Endothelial cell of hepatic sinusoid (primary cell): ENCODE results near the gene MSI2.

Experiments used
- in situ Hi-C: cut with HindIII; loops from 2 replicates; pipeline ENCODE4 v1.10.0; 2017; ENCODE audit warnings: low sequenced_read_pairs

Gene MSI2

DNA sequence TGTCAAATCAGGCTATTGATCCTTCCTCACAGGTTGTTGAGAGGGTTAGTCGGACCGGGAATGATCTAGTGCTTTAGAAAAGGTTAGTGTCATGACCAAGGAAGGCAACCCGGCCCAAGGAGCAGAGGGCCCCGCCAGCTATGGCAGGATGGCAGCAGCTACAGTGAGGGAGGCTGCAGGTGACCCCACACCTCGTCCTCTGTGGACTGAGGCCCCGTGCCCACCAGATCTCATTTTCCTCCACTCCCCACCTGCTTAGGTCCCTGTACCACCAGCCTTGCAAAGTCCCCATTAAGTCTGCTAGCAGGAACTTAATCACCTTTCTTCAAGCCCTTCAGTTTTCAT, 381.3 kb downstream of the MSI2 start:
- in situ Hi-C loops: no loop called here

DNA sequence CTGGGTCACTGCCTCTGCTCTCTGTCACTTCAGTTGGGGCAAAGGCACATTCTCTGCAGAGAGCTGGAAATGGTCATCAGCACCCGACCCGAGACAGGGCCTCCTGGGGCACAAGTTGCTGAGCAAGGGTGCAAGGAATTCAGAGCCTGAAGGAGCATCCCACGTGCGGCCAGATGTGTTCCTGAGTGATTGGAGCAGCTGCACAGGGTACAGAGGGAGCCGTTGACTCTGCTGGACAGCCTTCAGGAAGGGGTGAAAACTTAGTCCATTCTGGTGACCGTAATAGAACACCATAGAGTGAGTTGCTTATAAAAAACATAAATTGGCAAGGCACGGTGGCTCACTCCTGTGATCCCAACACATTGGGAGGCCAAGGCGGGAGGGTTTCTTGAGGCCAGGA, 382.0 kb downstream of the MSI2 start:
- in situ Hi-C loops: no loop called here

DNA sequence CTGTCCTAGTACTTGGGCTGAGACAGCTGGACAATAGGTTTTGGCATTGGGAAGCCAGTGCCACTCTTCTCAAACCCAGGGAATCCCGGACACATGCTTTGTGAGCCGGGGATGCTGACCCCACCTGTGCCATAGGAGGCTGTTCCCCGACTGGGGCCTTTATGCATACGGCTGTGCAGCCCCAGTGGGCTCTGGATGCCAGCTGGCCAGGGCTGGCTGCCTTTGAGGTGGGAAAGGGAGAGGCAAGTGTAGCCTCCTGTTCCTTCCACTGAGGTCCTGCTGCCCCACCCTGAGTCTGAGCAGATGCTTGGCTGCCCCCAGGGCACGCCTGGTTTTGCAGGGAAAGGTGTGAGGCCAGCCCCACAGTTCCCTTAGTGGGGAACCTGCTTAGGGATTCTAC, 383.1 kb downstream of the MSI2 start:
- in situ Hi-C loops: no loop called here

DNA sequence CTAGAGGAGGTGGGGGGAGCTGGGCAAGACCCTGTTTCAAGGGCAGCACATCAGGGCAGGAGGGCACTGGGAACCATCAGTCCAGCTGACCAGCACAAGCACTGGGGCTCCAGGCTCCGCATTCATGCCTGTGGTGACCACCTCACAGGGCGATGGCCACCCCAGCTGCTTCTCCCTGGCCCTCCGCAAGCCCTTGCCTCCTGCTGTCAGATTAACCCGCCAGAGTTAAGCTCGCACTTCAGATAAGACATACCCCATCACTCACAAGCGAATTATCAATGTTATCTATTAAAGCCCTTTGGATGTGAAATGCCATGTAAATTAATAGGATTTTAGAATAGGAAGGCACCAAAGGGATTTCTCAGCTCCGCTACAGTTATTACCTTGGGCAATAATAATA, 383.8 kb downstream of the MSI2 start:
- in situ Hi-C loops: no loop called here

DNA sequence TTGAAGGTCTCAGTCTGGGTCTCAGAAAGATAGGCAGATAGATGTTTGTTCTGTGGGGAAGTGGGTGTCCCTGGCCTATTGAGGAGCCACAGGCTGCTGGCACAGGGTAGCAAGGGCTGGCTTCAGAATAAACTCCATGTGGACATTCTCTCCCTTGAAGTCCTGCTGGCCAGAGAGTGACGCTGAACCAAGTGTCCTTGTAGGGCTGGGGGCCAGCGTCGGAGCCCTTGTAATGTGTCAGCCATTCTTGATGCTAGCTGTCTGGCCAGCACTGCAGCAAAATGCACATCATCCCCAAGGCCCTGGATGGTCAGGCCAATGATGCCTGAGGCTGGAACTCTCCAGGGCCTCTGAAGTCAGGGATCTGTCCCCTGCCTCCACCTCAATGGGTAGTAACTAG, 385.4 kb downstream of the MSI2 start:
- in situ Hi-C loops: no loop called here

DNA sequence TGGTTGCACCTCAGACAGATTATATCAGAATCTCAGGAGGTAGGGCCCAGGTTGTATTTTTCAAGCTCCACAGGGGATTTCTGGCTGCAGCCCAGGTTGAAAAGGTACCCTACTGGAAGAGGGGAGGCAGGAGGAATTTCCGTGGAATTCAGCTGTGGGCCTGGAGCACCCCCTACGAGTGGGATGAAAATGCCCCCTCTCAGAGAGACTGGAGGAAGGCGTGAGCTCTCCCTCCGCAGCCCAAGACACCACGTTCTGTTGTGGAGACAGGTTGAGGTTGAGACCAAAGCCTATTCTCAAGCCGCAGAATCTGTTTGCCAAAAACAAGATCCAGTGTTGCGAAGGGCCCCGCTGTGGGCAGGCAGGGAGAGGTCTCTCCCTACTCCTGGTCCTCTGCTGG, 386.7 kb downstream of the MSI2 start:
- in situ Hi-C loops: no loop called here

DNA sequence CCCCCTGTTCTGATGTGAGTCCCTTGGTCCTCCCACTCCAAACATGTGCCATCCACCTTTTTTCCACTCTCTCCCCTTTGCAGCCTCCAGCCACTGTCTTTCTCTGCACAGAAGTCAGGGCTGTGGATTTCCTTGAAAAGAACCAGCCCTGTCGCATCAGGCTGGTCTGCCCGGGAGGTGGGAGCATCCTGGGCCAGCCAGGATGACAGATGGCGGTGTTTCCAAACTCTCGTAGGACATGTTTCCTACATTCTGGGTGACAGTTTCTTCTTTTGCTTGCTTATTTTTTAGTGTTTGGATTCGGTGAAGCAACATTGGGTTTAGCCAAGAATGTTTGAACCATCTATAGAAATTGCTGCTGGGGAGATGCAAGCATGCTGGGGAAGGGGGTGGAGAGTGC, 388.0 kb downstream of the MSI2 start:
- in situ Hi-C loops: no loop called here

DNA sequence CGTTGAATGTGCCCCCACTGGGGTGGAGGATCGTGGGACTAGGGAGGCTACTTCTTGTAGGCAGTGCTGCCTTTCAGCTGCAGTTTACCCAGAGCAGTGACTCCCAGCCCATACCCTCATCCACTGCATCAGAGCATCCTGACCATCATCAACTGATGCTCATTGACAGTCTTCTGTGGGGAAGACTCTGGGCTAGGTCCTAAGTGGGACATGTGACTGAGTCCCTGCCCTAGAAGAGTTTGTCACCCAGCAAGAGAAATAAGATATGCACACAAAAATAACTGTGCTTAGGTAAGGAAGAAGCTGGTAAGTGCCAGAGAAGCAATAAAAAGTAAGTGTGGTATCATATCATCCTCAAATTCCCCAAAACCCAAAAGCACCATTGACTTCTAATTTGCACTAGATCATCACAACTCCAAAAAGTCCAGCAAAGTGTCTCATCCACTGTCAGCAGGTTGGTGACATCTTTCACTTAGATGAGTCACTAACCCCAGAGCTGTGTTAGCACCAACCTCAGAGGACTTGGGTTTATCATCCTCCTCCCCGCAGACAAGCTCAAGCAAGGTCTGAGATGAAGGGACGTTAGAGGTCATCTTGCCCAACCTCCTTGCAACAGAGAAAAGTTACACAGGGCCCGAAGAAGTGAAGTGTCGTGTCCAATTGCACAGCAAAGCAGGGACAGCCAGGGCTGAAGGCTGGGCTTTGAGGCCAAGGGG, 389.8 kb downstream of the MSI2 start:
- in situ Hi-C loops: no loop called here

DNA sequence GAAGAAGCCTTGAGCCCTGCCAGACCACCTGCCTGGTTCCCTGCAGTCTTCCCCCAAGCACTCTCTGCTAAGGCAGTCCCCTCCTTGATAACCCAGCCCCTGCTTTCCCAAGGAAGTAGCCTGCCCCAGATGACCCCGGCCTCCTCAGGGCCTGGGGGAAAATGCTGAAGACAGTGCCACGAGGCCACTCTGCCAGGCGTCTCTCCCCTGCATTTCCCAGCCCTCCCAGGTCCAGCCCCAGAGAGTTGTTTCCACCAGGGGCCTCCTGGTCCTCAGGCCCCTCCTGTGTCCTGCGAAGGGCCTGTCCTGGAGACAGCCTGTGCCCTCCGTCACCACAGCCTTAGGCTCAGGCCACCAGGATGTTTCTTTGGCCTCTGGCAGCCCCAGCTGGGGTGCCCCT, 392.4 kb downstream of the MSI2 start:
- in situ Hi-C loops: no loop called here

DNA sequence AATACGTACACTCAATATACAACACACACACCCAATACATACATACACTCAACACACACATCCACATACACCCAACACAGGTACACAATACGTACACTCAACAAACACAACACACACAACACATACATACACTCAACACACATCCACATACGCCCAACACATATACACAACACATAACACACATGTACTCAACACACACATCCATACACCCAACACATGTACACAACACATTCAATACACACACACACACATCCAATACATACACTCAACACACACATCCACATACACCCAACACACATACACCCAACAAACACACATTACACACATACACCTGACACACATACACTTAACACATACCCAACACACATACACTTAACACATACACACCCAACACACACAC, 392.9 kb downstream of the MSI2 start:
- in situ Hi-C loops: no loop called here

DNA sequence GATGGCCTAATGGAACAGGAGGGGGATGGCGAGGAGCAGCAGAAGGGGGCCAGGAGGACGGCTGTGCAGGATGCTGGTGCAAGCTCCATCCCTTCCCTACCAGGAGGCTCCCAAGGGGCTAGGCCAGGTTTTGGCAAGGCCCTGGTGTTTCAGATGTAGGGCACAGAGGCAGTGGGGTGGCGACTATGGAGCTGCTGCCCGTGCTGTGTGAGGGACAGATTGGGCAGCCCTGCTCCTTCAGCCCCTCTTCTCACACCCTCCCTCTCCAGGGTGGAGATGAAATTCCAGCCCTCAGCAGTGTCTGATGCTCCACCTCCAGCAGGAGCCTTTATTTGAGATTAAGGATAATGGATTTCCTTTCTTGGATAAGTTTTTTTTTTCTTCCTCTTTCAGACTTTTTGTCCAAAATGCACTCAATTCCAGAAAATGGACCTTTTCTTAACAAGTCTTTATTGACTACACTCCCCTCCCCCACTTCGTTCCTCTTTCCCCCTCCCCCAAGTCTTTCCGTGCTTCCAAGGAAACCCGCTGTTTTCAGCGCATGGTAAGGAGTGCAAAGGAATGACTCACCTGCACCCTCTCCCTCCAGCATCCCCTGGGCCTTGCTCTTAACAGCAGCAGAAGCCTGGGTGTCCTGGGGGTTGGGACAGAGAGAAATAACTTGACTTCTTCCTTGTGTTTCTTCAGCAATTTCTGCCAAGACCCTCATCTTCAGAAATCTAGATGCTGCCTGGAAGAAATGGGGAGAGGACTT, 393.6 kb downstream of the MSI2 start:
- in situ Hi-C loops: no loop called here

DNA sequence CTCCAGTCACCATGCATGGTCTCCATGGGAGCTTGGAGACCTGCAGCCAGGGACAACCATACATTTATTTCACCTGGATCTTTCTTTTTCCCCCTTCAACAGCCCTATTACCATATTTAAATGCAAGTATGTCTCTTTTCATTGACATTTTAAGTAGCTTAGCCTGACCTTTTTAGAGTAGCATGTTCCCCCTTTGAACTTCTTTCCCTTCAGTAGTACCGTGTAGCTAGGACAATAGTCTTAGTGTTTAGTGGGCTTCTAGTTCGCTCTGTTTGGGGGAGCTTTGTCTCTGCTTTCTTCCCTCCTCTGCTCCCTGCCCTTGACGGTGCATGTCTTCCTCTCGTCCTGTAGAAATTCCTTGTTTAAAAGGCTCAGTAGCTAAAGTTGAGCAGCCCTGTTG, 394.2 kb downstream of the MSI2 start:
- in situ Hi-C loops: no loop called here

DNA sequence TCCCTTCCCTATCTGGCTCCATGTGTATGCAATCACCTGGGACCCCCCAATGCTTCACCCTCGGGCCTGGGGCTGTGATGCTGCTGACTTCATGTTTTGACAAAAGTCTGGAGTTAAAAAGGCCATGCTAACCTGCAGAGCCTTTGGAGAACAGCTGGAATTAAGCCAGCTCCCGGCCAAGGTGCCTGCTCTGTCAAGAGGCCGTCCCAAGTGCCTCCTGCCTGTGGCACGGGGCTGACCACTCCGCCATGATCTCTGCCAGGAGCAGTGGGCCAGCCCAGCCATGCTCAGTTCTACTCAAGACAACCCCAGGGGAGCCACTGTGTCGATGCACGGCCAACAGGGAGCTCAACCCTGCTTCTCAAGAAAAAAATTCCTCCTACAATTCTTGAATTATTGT, 395.1 kb downstream of the MSI2 start:
- in situ Hi-C loops: no loop called here

DNA sequence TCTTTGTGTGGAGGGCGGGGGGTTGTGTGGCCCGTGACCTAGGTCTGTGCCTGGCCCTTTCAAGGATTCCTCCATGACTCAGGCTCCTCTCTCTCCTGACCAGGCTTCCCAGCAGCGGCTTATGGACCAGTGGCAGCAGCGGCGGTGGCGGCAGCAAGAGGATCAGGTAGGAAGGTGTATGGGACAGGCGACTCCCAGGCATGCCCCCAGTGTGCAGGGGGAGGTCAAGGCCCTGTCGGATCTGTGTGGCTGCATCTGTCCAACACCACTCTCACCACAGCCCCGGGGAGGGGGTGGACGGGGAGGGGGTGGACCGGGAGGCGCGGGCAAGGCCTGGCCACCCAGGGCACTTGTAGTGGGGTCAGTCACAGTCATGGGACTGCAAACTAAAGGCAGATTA, 395.7 kb downstream of the MSI2 start:
- in situ Hi-C loops: no loop called here

DNA sequence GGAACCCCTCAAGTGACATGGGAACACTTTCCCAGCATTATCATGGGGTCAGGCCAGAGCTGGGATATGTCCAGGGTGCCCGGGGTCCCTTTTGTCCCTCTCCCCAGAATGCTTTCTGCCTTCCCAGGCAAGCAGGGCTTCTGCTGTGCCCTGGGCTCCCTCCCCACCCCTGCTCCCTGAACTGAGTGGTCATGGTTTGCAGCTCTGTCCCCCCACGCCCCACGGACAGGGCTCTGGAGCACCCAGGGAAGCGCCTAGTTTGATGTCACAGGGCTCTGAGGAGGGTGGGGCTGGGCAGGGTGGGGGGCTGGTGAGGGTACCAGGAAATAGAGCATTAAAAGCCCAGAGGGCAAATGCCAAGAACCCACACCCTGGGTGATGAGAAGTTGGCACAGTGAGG, 396.5 kb downstream of the MSI2 start:
- in situ Hi-C loops: no loop called here

DNA sequence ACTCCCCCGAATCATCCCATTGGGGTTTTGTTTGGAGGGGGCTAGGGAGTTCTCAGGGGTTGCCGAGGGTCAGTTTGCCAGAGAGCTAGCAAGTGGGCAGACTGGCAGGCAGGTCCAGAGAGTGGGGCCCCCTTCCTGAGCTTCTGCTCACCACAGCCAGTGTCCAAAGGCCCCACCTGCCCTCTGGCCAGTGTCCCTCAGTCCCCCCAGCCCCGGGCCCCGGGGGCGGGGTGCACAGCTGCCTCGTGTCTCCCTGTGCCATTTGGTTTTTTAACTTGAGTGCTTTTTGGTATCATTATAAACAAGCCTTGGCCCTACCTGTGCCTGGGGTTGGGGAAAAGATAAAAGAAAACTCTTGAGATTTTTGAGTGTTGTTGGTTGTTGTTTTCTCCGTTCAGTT, 397.0 kb downstream of the MSI2 start:
- in situ Hi-C loops: no loop called here

DNA sequence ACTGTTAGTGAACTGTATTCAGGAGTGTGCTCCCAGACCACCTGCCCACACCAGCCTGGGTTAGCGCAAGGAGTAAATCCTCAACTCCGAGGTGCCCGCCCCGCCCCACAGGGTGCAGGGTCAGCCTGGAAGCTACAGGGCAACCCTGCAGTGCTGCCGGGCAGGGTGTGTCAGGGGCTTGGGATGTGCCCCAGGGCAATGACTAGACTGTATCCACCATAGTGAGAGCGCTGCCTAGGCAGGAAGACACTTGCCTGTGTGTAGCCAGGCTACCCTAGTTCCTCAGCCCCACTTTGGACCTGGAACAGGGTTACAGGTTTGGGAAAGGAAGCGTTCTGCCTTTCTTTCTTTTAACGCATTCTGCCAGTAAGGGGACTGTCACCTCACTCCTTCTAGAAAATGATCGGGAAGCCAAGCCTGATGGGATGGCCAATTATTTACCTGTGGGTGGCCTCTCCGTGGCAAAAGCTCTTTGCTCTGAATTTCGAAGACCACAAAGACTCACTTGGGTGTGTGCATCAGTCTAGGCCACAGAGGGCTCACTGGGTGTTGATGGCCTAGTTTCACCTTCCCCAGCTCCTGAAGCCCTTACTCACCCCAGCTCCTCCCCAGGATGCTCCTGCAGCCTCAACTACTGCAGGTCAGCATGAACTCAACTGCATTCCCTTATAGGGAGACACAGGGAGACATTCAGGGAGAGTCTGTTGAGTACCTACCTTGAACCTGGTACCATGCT, 397.9 kb downstream of the MSI2 start:
- in situ Hi-C loops: no loop called here

DNA sequence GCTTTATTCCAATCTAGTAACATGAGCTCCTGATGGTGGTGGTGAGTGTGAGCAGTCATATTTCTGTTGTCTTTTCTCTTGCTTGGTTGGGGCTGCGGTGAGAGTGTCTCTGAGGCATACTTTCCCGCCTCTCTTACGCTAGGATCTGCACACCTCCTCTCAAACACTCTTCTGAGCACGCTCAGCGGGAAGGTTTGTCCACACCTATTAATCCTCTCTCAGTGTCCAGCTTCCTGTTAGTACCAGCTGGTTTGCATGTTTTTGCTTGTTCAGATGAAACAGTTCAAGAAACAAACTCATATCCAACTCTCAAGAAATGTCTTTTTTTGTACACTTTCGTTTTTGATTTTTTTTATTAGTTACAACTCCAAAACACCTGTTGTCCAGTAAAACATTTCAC, 399.2 kb downstream of the MSI2 start:
- in situ Hi-C loops: no loop called here

DNA sequence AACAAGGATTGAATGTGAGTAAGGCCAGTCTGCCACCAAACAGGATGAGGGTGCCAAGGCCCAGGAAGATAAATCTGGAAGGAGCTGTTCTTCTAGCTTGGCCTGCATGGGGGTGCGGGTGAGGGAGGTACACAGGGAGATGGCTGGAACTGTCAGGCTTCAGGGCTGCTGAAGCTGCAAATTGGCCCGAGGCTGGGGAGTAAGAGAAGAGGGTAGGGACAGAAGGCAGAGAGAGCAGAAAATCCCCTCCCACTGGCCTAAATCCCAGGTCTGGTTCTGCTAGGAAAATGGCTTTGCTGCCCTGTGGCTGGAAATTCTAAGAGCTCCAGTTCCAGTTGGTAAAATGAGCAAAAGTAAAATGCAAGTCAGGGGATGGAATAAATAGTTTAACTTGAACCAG, 400.9 kb downstream of the MSI2 start:
- in situ Hi-C loops: no loop called here

DNA sequence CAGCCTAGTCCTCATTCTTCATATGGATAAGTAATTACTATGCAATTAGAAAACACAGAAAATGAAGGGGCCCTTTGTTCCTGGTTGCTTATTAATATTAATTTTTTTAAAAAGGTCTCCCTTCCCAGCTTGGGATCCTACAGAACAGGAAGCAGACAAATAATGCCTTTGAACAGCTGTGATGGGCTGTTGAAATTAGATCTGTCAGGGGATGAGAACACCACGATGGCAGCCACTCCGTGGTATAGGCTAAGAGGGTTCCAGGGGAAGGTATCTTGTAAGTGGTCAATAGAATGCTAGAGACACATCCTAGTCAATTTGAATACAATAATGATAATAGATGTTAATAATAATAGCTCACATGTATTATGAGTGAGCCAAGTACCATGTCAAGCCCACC, 405.7 kb downstream of the MSI2 start:
- in situ Hi-C loops: no loop called here

DNA sequence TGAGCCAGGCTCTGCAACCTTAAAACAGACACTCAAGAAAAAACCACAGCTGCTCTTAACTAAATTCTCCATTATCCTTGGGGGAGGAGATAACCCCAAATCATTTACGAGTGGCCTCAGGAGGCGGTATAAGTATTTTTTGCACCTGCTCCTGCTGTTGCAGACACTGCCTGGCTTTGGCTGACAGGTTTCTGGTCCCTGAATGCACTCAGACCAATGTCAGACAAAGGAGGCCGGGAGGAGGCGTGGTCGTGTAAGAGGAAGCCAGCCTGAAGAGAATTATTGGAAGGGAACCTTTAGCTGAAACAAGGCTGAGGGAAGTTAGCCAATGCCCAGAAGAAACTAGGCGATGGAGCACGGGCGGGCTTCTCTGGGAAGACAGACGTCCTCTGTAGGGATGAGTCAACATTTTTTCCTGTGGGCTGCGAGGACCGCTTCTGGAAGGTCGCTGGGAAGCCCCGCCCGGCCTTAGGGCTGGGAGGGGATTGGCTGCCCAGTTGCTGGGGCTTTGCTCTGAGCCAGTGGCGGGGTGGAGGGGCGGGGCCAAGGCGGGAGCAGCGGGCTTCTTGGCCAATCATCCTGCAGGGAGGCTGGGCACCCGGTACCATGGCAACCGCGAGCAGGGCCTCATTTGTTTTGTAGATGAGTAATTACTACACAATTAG, 406.5 kb downstream of the MSI2 start:
- in situ Hi-C loops: no loop called here
